SK-N-MC (cell line): ENCODE measurements around the gene ABI2.

Experiments
- EZH2 ChIP-seq: fragments of 200-600 bp; sonication (generic); IDR thresholded peaks from one replicate; pipeline ENCODE4 v1.6.1; 2017; ENCODE audit warnings: antibody characterized with exemption
- POLR2AphosphoS5 ChIP-seq: IDR thresholded peaks from 2 replicates; pipeline ENCODE4 v1.6.1; 2012; ENCODE audit warnings: mild to moderate bottlenecking, low read depth, low read length, borderline replicate concordance

GRCh38 chr2:203489531-203489930, 161.3 kb downstream of the ABI2 start:
- TF ChIP-seq POLR2AphosphoS5 (no peak), EZH2 (no peak)
